HG03342 (cell line): ENCODE measurements around the gene P3H2.

Experiments used
- ATAC-seq: cut with Tn5 transposase; IDR thresholded peaks from one replicate; pipeline ENCODE4 v1.9.1; 2021; ENCODE audit warnings: mild to moderate bottlenecking, moderate library complexity; ENCODE audit not compliant: unreplicated experiment

Gene P3H2

GRCh38 chr3:190127195-190127594, 6.5 kb upstream of the P3H2 start:
- no peak for ATAC-seq

DNA sequence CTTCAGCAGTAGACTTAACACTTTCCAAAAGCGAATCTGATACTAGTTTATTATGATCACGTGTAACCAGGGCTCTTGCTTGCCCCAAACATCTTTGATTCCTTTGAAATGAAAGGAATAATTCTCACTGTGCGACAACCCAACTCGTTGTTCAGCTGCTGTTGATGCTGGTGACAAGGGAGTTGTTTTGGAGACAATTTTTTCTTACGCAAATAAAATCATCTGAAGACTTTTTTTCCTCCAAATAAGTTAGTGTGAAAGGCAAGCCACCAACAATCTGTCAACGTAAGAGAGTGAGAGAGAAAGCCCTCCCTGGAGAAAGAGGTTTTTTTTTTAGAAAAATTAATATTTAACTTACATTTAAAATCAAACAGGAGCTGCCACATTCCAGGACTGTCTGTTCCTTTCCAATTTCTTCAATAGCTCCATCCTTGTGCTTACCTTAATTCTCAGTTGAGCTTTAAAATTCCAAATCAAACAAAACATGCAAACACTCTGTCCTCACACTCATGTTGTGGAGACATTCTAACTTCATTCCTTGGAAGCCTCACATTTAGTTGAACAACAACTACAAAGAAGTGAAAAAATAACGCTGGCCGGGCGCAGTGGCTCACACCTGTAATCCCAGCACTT, 4.9 kb upstream of the P3H2 start:
- no peak for ATAC-seq

DNA sequence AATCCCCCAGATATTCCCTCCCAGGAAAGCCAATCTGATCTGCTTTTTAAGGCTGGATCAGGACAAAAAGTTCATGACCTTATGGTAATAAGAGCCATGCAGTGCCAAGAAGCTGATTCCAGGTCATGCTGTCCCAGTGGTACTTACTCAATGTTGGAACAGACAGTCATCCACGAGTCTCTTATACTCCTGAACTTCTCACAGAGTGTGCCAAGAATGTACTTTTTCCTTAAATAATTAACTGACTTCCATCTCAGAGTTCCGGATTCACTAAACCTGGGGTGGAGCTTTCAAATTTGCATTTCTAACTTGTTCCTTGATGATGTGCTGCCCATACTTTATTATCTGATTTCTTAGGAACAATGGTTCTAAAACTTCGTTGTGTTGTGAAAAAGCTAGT, 3.4 kb upstream of the P3H2 start:
- ATAC-seq: no peak

GRCh38 chr3:190122198-190122771, 1.6 kb upstream of the P3H2 start:
- ATAC-seq: no peak

DNA sequence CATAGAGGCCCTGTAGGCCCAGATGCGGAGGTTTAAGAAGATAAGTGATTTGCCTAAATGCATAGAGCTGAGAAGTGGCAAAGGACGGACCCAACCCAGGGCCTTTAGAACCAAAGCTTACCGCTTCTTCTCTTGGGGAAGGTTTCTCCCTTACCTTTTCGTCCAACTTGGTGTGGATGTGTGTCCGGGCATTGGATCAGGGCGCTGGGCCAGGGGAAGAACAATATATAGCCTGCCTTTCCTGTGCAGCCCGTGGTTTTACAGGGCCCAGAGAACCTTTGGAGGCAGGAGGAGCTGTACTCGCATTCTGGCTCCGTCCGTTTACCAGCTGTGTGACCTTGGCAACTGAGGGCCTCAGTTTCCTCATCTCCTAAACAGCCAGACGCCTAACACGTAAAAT, 686 bp upstream of the P3H2 start:
- no peak for ATAC-seq

- ATAC-seq: no peak
These were observed 322 bp upstream of the P3H2 start for GRCh38 chr3:190121061-190121377.

GRCh38 chr3:190119461-190120268, 1.0 kb downstream of the P3H2 start:
- peak; percentile 20 for ATAC-seq

DNA sequence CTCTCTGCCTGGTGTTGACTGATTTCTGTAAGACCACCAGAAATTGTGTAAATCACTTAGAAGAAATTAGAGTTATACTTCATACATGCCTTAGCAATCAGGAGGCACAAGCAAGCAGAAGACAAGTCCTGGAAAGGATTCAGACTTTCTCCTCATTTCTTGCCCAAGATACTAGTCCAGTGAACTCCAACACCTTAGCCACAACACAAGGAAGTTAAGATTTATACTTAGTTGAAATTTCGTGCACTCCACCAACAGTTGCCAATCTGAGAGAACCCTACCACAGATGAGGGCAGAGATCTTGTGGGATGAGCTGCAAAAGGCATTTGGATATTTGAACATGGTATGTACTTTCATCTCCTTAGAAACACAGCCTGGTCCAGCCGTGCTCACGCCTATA, 2.3 kb downstream of the P3H2 start:
- no peak for ATAC-seq

DNA sequence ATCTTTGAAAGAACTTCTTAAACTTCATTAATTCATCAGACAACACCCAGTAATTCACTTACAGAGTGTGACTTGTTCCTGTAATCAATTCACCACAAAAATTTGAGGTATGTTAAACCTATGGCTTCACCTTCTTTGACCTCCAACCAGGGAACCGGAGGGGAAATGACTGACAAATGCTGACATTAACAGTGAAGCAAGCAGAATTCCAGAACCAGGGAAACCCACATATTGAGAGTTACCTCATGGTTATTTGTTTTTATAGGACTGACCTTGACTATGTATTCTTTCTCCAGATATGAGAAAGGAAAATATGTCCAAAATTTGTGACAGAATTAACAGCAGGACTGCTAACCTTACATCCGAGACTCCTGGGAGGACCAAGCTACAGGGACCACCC, 2.7 kb downstream of the P3H2 start:
- ATAC-seq: no peak

DNA sequence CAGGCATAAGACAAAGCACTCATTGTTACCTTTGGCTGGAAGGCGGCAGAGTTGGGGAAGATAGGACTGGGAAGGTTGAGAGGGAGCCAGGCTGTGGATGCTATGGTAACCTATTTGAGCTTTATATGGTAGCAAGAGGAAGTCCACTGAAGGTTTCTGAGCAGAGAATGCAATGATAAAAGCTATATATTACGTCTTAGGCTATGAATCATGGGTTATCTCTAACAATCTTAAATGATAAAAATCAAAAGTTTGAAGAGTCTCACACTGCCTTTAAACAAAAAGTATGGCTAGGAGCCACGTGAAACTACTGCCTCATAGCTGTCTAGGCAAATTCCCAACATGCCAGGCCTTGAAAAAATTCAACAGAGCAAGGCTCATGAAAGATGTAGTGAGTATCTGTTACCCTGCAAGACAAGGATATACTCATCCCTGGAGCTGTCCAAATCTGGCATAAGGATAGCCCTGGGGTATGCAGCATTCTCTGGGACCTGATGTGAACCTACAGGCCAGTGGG, 4.1 kb downstream of the P3H2 start:
- ATAC-seq: no peak

- ATAC-seq: no peak
These were observed 9.9 kb downstream of the P3H2 start for GRCh38 chr3:190110826-190111225.

- no peak for ATAC-seq
These were observed 11.3 kb downstream of the P3H2 start for GRCh38 chr3:190109441-190109840.

GRCh38 chr3:190108804-190109203, 11.9 kb downstream of the P3H2 start:
- no peak for ATAC-seq

DNA sequence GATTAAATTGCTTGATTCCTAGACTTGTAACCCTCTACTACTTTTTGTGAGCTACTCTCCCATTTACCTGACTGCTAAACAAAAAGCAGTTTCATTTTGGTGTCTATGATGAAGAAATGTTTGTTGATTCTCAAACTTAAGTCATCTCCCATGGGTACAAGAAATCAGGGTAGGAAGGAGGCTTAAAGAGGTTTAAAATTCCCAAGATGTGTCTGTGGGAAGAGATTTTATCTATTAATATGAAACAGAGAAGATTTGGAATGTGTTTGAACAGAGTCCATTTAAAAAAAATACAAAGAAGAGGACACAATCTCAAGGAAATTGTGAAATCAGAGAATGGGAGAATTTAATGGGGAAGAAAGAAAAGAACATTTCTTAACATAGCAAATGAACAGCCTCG, 14.8 kb downstream of the P3H2 start:
- ATAC-seq: no peak

DNA sequence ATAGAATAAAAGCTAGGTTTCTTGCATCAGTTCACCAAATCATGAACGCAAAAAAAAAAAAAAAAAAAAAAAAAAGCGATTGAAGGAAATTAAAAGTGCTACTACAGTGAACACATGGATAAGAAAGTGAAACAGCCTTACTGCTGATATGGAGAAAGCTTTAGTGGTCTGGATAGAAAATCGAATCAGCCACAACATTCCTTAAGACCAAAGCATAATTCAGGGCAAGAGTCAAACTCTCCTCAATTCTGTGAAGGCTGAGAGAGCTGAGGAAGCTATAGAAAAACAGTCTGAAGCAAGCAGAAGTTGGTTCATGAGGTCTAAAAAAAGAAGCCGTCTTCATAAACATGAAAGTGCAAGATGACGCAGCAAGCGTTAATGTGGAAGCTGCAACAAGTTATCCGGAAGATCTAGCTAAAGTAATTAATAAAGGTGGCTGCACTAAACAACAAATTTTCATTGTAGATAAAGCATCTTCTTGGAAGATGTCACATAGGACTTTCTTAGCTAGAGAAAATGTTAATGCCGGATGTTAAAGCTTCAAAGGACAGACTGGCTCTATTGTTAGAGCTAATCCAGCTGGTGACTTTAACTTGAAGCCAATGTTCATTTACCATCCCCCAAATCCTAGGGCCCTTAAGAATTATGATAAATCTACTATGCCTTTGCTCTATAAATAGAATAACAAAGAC, 19.2 kb downstream of the P3H2 start:
- ATAC-seq: peak; percentile 47

- no peak for ATAC-seq
These were observed 21.6 kb downstream of the P3H2 start for GRCh38 chr3:190099099-190099498.

DNA sequence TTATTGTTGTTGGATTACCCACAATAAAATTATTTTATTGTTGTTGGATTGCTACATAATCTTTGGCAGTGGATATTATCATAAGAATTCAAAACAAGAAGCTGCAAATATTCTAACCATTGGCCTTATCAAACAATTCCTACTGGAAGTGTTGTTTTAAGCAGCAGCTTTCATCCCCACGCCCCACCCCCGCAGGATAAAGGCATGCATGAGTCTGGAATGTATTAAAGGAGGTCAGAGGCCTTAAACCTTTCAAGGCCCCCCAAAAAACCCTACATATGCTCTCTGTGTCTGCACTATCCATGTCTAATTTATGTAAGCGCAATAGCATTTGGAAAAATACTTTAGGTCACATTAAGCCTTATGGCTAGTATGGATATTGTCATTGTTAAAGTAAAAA, 23.1 kb downstream of the P3H2 start:
- no peak for ATAC-seq

- peak; percentile 37 for ATAC-seq
These were observed 23.7 kb downstream of the P3H2 start for GRCh38 chr3:190097025-190097424.

GRCh38 chr3:190096345-190096744, 24.4 kb downstream of the P3H2 start:
- ATAC-seq: peak; percentile 39

DNA sequence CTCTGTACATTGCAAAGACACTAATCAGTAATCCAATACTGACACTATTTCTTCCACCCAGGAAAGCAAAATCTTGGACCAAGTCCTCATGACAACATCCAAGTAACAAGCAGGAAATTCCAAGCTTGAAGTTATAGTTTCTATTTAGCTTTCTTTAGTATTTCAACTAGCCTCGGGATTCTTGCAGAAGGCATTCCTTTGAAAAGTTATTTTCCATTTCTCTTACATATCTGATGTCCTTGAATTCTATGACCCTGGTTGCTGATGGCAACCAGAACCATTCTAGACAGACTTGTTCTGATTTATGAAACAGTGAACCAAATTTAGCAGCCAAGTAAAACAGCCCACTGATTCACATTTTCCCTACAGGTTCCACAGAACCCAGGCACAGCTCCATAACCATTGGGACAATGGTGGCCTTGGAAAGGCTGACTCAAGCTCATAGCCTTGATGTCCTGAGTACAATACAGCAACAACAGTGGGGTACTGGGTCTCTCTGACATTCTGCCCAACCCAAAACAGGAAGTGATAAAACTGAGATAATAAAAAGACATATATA, 26.5 kb downstream of the P3H2 start:
- no peak for ATAC-seq

- no peak for ATAC-seq
These were observed 28.4 kb downstream of the P3H2 start for GRCh38 chr3:190092250-190092649.
